HK-2 (cell line): ENCODE results near the gene POLR1D.

Experiments used
- DNase-seq: peaks from one replicate; pipeline ENCODE4 v3.0.0-alpha.2; 2018; ENCODE audit not compliant: unreplicated experiment

The POLR1D gene

DNA sequence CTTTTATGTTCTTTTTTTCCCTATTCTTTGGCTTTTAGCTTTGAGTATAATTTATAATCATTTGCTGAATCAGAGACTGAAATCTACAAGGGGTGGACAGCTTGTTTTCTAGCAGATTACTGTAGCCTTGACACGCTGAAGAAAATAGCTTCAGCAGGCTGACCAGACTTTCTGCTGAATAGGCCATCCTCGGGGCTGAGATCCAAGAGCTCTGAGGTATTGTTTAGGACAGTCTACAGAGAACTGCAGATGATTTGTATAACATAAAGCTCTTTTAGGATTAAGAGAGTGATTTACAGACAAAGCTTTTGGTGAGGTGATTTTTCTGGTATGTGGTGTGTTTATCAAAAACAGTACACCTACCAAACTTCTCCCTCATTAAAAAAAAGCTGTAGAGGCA lies 16.8 kb downstream of the POLR1D start:
- DNase-seq: no peak

DNA sequence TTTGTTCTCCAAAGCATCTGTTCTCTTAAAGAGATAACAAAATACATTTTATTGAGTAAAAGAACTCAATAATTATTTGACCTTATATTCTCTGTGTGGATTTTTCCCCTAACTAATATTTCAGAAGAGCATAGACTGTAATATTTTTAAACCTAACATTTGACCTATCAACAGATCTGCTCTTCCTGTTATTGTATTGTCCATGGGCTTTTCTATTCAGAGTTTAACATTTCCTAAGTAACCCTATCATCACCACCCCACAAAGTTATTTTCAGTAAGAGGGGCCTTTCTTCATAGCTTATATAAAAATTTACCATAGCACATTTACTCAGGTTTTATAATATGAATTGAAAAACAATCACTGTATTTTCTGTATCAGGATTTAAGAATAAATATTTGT lies 17.5 kb downstream of the POLR1D start:
- DNase-seq: no peak

DNA sequence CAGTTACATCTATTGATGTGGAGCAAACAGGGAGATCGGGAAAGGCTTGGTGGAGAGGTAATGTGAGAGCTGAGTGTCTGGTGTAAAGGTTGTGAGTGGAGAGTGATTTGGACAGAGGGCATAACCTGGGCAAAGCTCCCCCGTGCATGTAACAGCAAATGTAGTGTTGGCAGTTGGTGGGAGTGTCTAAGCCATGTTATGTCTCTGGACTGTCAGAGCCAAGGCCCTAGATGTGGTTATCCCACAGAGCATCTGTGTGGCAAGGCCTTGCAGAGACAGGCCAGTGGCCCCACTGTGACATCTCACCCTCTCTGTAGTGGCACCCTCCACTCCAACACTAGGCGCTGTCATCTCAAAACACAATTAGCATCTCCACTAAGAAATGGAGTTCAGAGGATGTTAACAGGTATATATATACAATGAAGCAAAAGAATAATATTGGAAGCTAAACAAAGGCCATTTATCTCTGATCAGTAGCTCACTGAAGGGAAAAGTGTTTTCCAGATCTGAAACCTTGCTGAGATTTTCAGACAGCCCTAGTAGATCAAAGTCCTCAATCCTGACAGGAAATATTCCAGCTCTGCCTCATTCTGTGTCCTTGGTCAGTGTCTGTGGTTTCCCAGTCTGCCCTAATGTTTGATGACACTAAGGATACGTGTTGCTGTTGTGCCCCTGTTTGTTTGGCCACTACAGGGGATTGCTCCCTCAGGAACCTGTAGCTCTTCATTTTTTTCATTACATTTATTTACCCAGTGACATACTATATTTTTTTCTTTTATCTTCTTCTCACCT lies 20.2 kb downstream of the POLR1D start:
- DNase-seq: no peak

DNA sequence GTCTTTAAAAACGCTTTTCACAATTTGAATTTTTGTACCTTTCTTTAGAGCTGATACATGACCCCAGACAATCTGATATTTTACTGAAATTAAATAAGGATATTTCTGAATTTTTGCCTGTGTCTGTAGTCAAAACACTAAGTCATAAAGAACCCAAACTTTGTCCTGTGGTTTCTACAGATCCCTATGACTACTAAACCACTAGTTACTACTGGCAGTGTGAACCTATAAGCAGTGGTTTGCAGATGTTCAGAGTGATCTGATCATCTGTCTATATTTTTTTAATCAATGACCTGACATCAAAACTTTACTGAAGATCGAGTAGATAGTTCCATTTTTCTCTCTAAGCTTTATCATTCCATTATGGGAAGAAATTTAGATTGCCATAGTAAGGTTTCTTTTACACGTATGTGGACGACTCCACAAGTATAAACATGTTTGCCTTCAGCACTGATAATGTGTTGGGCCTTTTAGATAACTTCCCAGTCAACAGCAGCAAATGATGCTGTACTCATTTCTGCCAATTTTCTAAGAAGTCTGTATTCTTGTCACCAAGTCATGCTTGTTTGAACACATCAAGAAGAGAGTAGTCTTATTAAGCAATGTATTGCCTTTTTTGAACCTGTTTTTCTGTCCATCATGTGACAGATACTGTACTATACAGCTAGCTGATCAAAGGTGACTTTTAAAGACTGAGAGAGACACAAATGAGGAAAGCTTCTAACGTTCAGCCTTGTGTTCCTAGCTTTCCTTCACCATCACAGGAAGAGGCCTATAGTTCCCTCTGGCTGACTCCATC lies 21.8 kb downstream of the POLR1D start:
- no peak for DNase-seq

DNA sequence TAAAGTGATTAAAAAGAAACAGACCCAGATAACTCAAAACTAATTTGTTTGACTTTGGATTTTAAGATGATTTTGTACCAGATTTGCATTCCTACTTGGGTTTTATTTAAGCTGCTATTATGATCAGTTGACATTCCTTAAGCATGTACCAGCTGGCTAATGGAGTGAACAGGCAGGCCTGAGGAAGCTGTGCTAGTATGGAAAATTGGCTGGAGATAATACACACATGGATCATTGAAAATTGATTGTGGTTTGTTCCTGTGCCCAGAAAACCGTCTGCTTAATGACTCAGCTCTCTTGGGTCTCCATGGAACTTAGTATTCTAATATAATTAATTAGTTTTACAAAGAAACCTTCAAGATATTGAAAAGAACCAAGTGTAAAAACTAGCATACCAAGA lies 22.6 kb downstream of the POLR1D start:
- DNase-seq: no peak

DNA sequence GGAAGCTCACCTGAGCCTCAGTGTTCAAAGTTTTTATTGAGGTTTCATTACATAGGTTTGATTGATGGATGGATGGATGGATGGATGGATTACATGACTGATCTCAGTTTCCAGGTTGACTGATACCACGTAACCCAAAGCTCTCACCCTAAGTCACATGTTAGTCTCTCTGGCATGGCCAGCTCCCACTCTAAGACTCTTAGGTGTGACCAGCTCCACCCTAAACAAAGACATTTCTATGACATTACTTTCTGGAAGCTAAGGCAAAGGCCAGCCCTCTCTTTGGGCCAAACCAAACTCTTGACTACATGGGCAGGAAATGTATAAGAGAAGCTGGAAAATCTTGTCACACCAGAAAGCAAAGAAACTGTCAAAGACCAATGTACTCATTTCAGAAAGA lies 28.6 kb downstream of the POLR1D start:
- DNase-seq: no peak

DNA sequence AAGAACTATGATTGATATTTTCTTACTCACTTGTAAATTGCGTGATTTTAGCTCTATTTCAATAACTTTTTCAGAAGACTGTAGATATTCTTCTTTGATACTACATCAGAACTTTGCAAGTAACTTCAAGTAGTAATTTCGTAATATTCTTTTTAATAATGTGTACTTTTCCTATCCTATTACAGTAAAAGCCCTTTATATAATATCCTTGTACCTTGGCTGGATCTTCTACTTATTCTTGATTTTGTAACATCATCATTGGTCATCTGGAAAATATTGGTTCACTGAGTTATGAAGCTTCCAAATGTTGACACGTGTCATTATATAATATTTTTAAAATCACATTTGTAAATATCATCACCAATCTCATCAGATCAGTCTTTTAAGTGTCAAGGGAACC lies 32.4 kb downstream of the POLR1D start:
- no peak for DNase-seq

DNA sequence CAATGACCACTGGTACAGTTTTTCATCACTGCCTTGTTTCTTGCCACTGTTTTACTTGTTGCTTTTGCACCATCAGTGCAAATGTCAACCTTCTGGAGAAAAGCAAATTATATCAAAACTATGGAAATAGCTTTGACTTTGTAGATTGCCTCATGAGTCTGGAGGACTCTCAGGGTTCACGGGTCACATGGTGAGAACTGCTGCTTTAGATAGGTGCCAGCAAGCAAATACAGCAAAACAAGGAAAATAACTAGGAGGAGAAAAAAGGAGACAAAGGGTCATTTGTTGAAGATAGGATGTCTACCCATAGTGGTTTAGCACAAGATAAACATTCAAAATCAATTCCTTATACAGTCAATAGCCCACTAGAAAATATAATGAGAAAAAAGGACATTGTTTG lies 33.1 kb downstream of the POLR1D start:
- no peak for DNase-seq

DNA sequence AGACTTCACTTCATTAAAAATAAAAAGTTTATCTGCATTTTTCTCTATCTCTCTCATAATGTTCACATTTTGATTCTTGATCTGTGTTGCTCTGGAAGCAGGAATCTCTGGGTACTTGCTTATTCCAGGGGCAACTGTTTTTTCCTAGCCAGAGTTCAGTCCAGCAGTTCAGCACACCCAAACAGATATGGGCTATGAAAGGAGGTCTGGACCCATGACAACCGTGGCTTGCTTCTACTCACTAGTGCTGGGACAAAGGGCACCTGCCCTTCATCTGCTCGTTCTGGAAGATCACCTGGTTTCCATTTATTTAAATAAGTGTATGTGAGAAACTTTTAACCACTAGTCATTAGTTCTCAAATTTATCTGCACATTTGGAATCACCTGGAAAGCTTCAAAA lies 36.0 kb downstream of the POLR1D start:
- no peak for DNase-seq

DNA sequence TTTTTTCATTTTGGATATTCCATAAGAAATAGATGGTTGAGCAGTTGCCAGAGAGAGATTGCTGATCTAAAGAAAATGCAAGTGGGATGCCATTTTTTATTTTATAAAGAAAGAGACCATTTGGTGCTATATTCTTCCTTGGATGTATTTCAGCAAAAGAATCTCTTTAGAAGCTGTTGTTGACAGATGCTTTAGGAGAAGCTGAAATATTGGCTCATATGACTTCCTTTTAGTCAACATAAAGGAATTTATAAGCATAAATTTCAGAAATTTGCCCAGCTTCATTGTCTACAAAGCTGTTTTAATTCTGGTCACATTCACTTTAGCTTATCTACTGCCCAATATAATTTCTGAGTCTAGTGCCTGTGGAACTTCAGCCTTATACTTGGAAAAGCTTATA lies 36.9 kb downstream of the POLR1D start:
- no peak for DNase-seq

DNA sequence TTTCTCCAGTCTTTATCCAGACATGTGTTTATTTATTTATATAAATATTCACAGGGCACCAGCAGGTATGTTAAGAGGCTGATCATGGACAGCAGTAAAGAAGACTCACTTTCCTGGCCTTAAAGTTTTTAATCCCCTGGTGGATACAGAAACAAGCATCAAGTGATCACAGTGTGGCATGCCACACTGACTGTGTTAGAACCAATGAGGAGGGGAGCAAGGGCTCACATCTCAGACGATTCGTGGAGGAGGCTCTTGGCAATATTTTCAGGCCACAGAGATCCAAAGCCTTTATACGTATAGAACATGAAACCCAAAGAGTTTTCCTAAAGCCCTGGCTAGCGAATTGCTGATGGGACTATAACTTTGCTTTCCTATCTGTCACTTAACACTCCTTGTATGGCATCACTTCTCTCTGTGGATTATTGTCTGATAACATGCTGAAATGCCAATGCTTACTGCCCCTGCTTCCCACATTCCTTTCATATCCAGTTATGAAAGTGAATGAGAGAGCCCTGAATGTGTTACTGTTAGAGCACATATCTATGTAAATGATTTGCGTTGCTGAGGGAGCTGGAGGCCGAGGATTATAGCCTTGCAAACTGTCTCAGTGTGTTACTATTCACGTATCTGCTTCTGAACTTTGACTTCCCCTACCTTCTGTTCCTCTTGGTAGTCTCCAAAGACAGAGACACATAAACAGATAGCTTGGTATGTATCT lies 37.6 kb downstream of the POLR1D start:
- DNase-seq: no peak

DNA sequence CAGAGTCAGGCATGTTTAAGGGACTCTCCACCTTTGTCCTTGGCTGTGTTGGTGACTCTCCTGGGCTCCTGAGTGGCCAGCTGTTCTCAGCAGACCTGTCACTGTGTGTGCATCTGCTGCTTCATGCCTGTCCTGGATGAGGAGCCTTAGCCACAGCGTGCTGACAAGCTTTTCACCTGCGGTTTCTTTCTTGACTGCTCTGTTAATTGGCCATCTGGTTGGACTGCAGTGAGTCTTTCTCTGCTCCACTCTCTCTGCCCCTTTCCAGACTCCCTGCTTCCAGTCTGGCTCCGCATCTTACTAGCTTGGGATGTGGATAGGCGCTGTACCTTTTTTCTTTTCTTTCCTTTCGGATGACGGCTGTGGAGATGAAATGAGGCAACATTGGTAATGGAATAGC lies 38.8 kb downstream of the POLR1D start:
- no peak for DNase-seq

DNA sequence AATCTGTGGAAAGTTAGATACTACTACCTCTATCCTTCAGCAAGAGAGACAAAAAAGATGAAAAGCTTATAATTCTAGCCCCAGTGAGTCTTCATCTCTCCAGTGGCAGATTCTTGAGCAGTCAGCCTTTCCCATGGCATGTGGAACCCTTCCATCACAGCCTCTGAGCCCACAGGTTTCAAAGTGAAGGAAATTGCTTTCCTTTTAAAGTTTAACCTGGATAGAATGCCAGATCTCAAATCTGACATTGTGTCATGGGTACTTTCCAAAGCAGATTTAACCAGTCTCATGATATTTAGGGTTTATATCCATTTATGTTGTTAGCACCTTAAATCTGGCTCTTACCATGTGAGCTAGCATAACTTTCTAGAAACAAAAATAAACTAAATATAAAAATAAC lies 39.3 kb downstream of the POLR1D start:
- DNase-seq: no peak

DNA sequence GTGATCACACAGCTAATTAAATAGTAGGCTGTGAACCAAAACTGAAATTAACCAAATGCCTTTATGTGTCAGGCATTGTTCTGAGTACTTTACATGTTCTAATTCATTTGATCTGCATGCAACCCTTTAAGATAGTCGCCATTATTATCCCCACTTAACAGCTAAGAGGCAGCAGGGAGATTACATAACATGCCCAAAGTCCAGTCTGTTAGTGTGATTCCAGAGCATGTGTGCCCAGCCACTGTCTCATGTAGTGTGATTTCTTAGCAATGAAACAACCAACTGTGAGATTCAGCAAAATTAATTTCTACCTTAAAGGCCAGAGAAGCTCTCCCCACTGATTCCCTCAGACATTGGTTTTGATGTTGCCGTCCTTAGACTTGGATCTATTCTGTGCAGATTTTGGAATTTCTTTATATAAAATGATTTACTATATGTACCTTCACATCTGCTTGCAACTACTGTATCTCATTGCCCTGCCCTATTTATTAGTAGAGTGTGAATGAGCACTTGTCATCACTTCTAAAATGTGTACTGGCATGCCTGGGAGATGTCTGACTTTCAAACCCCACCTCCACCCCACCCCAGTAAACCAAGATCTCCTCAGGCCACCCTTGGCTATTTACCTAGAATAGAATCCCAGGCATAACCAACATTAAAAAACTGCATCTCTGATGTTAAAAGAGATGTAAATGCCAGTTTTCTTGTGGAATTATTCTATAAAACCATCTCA lies 41.2 kb downstream of the POLR1D start:
- DNase-seq: no peak

DNA sequence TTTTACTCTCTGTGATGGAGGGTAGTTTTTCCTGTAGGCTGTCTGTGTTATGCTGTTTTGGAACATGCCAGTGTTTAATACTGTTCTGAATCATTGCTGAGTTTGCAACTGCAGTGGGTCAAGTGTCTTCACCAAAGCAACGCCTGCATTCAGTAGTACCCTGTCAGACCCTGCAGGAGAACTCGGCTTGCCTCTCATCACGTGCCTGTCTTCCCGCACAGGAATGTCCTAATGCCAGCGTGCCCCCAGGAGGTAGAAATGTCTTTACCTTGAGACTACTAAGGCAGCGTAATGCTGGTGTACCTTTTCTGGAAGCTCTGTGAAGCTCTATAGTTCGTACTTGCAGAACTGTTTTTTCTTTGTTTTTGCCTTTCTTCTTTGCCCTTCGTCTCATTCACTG lies 42.3 kb downstream of the POLR1D start:
- DNase-seq: no peak

DNA sequence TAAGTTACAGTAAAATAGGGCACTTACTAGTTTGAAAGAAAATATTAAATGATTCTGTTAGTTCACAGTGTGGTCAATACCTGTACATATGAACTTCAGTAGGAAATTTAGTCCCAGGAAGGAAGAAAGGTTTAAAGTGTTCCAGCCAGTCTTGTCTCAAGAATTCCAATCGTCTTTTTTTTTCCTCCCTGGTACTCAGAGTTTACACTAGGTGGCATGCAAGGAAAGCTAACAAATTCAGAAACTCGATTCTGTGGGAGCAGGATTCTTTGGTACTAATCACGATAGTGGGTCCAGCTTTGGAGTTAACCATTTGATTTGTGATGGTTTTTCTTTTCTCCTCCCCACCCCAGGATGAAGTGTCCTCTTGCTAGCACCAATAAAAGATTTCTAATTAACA lies 43.6 kb downstream of the POLR1D start:
- DNase-seq: no peak

DNA sequence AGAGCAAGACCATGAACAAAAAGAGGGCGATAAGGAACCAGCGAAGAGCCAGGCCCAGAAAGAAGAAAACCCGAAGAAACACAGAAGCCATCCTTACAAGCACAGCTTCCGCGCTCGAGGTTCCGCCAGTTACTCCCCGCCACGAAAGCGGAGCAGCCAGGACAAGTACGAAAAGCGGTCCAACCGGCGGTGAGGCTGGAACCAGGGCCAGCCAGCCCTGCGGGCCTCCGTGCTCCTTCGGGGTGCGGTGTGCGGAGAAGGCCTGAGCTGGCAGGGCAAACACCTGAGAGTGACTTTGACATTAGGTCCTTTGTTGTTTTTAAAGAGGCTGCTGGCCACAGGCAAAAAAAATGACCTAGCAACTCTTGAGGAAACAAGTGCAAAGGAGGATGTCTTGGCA lies 44.1 kb downstream of the POLR1D start:
- no peak for DNase-seq

DNA sequence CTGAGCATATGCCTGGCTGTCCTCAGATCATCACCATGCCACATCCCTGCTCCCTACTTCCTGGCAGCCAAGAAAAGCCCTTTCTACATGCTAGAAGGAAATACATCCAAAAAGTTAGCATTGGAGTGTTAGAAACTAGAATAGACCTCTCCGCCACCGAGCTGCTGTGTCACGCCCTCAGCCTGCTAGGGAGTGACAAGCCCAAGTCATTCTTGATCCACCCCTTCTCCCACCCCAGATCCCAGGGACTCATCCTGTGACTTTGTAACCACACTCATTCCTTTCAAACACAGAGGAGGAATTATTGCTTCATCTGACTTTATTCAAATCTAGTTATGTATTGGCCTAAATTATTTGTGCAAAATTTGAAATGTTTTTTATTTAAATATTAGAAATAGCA lies 45.3 kb downstream of the POLR1D start:
- no peak for DNase-seq

DNA sequence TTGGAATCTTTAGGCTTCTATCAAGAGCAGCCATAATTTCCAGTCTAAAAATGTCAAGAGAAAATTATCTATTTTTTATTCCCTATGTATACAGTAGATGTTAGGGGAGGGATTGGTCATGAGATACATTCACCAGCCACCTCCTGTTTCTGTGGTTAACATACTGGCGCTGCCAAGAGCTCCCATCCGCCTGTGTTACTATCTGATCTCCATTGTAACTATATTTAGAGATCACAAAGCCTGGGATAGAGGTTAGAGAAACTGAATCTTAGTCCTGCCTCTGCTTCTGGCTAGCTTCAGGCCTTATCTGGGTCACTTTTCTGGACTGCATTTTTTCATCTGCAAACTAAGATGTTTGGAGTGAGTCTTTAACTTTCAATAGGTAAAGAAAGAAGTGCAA lies 46.3 kb downstream of the POLR1D start:
- DNase-seq: no peak

DNA sequence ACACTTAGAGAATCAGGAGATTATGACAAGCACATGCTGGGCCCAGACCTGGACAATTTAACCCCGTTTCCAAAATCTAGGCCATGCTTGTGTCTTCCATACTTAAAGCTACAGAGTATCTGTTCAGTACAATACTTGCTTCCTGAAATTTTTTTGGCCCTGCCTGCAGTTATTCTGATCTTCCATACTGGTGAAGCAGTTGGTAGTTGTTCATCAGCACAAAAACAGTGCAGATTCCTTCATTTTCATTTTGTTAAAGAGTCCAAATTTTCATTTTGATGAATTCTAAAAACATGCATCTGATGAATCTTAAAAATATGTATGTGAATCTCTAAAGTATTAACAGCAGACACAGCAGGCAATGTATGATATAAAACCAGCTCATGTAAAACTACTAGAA lies 49.2 kb downstream of the POLR1D start:
- no peak for DNase-seq

DNA sequence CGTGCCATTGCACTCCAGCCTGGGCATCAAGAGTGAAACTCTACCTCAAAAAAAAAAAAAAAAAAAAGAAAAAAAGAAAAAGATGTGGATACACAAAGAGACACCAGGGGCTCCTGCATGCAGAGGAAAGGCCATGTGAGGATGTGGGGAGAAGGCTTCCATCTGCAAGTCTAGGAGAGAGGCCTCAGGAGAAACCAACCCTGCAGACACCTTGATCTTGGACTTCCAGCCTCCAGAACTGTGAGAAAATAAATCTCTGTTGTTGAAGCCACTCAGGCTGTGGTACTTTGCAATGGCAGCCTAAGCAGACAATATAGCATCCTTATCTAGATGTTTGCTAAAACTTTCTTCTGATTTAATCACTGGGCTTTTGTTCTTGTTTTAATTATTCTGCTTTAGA lies 50.3 kb downstream of the POLR1D start:
- DNase-seq: no peak
